ENCODE measurements around the gene MASP1. TPM values are rescaled to one million over a fixed set of nuclear protein-coding genes. Genes with fewer than 3 reads are reported as not detected.

MASP1 gene, protein sequence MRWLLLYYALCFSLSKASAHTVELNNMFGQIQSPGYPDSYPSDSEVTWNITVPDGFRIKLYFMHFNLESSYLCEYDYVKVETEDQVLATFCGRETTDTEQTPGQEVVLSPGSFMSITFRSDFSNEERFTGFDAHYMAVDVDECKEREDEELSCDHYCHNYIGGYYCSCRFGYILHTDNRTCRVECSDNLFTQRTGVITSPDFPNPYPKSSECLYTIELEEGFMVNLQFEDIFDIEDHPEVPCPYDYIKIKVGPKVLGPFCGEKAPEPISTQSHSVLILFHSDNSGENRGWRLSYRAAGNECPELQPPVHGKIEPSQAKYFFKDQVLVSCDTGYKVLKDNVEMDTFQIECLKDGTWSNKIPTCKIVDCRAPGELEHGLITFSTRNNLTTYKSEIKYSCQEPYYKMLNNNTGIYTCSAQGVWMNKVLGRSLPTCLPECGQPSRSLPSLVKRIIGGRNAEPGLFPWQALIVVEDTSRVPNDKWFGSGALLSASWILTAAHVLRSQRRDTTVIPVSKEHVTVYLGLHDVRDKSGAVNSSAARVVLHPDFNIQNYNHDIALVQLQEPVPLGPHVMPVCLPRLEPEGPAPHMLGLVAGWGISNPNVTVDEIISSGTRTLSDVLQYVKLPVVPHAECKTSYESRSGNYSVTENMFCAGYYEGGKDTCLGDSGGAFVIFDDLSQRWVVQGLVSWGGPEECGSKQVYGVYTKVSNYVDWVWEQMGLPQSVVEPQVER
- total RNA-seq: 56.2 and 328 TPM in 2 replicates
- 73.9 and 145 TPM in 2 replicates for polyA plus RNA-seq
- 46.8 and 120 TPM in 2 replicates for polyA plus RNA-seq (2012)
- 209 and 478 TPM in 2 replicates for polyA minus RNA-seq (ENCODE audit: low replicate concordance)

DNA sequence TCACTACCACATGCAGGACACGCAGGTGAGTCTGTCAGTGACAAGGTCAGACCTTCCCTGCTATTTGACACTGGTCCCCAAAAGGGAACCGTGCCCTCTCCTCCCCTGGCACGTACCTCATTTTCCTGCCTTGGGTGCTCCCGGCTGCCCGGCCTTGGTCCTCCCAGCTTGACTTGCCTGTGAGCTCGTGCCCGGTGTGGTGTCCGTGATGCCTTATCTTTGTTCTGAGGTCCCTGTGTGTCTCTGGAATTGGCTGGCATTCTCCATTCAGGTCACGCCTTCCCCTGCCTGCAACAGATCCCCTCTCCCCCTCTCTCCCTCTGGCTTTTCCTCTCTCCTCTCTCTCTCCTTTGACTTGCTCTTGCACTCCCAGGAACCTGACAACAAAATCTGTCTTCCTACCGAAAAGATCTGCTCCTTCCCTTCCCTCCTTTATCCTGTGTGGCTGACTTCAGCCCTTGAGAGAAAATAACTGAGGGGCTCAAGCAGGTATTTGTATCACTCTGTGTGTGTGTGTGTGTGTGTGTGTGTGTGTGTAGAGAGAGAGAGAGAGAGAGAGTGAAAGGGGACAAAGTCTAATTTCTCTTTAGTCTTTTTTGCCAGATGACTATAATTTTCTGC is at the start of gene MASP1:
MASP1 (minus strand) TSS at position 226 of the 621 bp plus-strand sequence; CDS start at position 121, 105 bp downstream.
- DNase-seq (ENCODE audit: low read depth in 2 of 2): peak; percentile 5 to 17
- Histone ChIP-seq H3K4me2 (ENCODE audit: extremely low read depth, insufficient read depth, low read length) (peak within 1 kb of the TSS; percentile 93), H3K4me3 (replicated peaks in 1 of 4; ENCODE audit: control extremely low read depth in 1 of 4, insufficient read depth in 1 of 4, low read depth in 3 of 4, low read length in 4 of 4) (peak within 1 kb of the TSS; percentile 26 to 74 (median 56)), H3K36me3 (ENCODE audit: control insufficient read depth, insufficient read depth, low read length) (no peaks in the 10 kb centered on the region), H4K20me1 (ENCODE audit: control insufficient read depth, extremely low read depth, insufficient read depth, low read length) (no peaks in the 10 kb centered on the region), H3K27me3 (ENCODE audit: control insufficient read depth, insufficient read depth, low read length) (no peaks in the 10 kb centered on the region), H2AFZ (ENCODE audit: low read length) (peak within 1 kb of the TSS; percentile 62), H3K27ac (ENCODE audit: insufficient read depth, low read length) (peak within 1 kb of the TSS; percentile 80), H3K9ac (ENCODE audit: insufficient read depth, low read length) (peak within 1 kb of the TSS; percentile 50), H3K9me3 (ENCODE audit: control insufficient read depth, insufficient read depth, low read depth, low read length) (no peaks in the 10 kb centered on the region), H3K79me2 (ENCODE audit: control insufficient read depth, insufficient read depth, low read length) (peaks cover 20% of the 10 kb centered on the region), H3K4me1 (ENCODE audit: control insufficient read depth, extremely low read depth, insufficient read depth, low read length) (peaks cover 23% of the 10 kb centered on the region)
- TF ChIP-seq, protein P1, sequence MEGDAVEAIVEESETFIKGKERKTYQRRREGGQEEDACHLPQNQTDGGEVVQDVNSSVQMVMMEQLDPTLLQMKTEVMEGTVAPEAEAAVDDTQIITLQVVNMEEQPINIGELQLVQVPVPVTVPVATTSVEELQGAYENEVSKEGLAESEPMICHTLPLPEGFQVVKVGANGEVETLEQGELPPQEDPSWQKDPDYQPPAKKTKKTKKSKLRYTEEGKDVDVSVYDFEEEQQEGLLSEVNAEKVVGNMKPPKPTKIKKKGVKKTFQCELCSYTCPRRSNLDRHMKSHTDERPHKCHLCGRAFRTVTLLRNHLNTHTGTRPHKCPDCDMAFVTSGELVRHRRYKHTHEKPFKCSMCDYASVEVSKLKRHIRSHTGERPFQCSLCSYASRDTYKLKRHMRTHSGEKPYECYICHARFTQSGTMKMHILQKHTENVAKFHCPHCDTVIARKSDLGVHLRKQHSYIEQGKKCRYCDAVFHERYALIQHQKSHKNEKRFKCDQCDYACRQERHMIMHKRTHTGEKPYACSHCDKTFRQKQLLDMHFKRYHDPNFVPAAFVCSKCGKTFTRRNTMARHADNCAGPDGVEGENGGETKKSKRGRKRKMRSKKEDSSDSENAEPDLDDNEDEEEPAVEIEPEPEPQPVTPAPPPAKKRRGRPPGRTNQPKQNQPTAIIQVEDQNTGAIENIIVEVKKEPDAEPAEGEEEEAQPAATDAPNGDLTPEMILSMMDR (conservative IDR thresholded peaks at IDR 0.05 in 1 of 2, IDR thresholded peaks at IDR 0.05 in 1 of 2; ENCODE audit: low read depth in 1 of 2, low read length in 2 of 2): no peak
- no peak for TF ChIP-seq EZH2 (IDR thresholded peaks at IDR 0.05; ENCODE audit: low read length, missing control alignments)

DNA sequence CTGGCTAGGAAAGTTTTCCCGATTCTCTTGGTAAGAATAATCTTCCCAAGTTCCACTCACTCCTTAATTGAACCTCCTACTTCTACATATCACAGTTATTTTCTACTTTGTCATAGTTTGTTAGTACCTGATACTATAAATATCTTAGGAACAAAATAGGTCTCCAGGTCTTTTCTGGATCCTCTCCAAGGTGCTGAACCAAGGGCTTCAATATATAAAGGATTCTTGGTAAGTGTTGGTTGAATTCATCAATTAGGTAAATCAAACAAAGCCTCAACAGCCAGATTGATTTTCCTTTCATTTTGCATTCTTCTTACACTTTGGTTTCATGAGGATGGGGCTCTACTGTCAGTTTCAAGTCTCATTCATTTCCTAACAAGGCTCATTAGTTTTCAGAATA is 49.0 kb upstream of the MASP1 start:
- H3K36me3 ChIP-seq (ENCODE audit: control insufficient read depth, insufficient read depth, low read length): no peaks in the 10 kb centered on the region
- no peak overlapping the region for H3K27ac ChIP-seq (ENCODE audit: insufficient read depth, low read length)
- H3K4me3 ChIP-seq (replicated peaks in 1 of 4; ENCODE audit: control extremely low read depth in 1 of 4, insufficient read depth in 1 of 4, low read depth in 3 of 4, low read length in 4 of 4): no peak overlapping the region
- no peak overlapping the region for H3K9ac ChIP-seq (ENCODE audit: insufficient read depth, low read length)
- H3K4me1 ChIP-seq (ENCODE audit: control insufficient read depth, extremely low read depth, insufficient read depth, low read length): no peaks in the 10 kb centered on the region
- H3K4me2 ChIP-seq (ENCODE audit: extremely low read depth, insufficient read depth, low read length): no peak overlapping the region
- H3K27me3 ChIP-seq (ENCODE audit: control insufficient read depth, insufficient read depth, low read length): no peaks in the 10 kb centered on the region
- TF ChIP-seq, protein P1 (conservative IDR thresholded peaks at IDR 0.05 in 1 of 2, IDR thresholded peaks at IDR 0.05 in 1 of 2; ENCODE audit: low read depth in 1 of 2, low read length in 2 of 2): no peak
- TF ChIP-seq EZH2 (IDR thresholded peaks at IDR 0.05; ENCODE audit: low read length, missing control alignments): no peak
- no peaks in the 10 kb centered on the region for H3K79me2 ChIP-seq (ENCODE audit: control insufficient read depth, insufficient read depth, low read length)
- no peak overlapping the region for H2AFZ ChIP-seq (ENCODE audit: low read length)
- no peaks in the 10 kb centered on the region for H3K9me3 ChIP-seq (ENCODE audit: control insufficient read depth, insufficient read depth, low read depth, low read length)
- no peaks in the 10 kb centered on the region for H4K20me1 ChIP-seq (ENCODE audit: control insufficient read depth, extremely low read depth, insufficient read depth, low read length)
- no peak for DNase-seq (ENCODE audit: low read depth in 2 of 2)

DNA sequence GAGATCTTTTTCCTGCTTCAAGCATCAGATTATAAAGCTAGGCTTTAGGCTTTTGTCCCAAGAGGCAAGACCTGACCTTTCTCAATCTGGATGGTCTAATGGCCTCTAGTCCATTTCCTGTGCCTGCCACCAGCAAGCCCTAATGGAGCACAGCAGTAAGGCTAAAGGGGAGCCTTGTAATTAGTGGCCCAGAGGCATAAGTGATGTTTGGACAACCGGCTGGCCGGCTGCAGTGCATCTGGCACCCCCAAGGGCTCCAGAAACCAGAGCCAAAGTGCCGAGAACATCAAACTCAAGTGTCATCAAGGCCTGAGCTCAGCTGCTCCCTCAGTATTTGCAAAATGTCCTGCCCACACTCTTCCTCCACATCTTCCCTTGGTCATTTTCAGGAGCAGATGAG is 44.8 kb upstream of the MASP1 start:
- DNase-seq (ENCODE audit: low read depth in 2 of 2): no peak
- no peaks in the 10 kb centered on the region for H4K20me1 ChIP-seq (ENCODE audit: control insufficient read depth, extremely low read depth, insufficient read depth, low read length)
- H3K4me1 ChIP-seq (ENCODE audit: control insufficient read depth, extremely low read depth, insufficient read depth, low read length): no peaks in the 10 kb centered on the region
- no peak overlapping the region for H3K27ac ChIP-seq (ENCODE audit: insufficient read depth, low read length)
- no peak overlapping the region for H3K4me3 ChIP-seq (replicated peaks in 1 of 4; ENCODE audit: control extremely low read depth in 1 of 4, insufficient read depth in 1 of 4, low read depth in 3 of 4, low read length in 4 of 4)
- no peaks in the 10 kb centered on the region for H3K36me3 ChIP-seq (ENCODE audit: control insufficient read depth, insufficient read depth, low read length)
- TF ChIP-seq EZH2 (IDR thresholded peaks at IDR 0.05; ENCODE audit: low read length, missing control alignments): no peak
- TF ChIP-seq, protein P1 (conservative IDR thresholded peaks at IDR 0.05 in 1 of 2, IDR thresholded peaks at IDR 0.05 in 1 of 2; ENCODE audit: low read depth in 1 of 2, low read length in 2 of 2): no peak
- H3K9ac ChIP-seq (ENCODE audit: insufficient read depth, low read length): no peak overlapping the region
- H3K4me2 ChIP-seq (ENCODE audit: extremely low read depth, insufficient read depth, low read length): no peak overlapping the region
- no peak overlapping the region for H2AFZ ChIP-seq (ENCODE audit: low read length)
- no peaks in the 10 kb centered on the region for H3K9me3 ChIP-seq (ENCODE audit: control insufficient read depth, insufficient read depth, low read depth, low read length)
- H3K79me2 ChIP-seq (ENCODE audit: control insufficient read depth, insufficient read depth, low read length): no peaks in the 10 kb centered on the region
- no peaks in the 10 kb centered on the region for H3K27me3 ChIP-seq (ENCODE audit: control insufficient read depth, insufficient read depth, low read length)

Measured in fibroblast of lung (primary cell).